GM10248 (cell line): Measurements from ENCODE around the gene RPP14.

ENCODE experiments used
- CTCF ChIA-PET: fragments of 300-600 bp; sonication (Branson Sonifier 250); formaldehyde crosslinking; extraction: SDS; loops from one replicate; lab custom pipeline; 2021; ENCODE audit warnings: antibody characterized with exemption; lab: Yijun Ruan, JAX
- POLR2A ChIA-PET: fragments of 350-650 bp; sonication (Branson Sonifier 250); formaldehyde crosslinking; extraction: SDS; loops from one replicate; lab custom pipeline; 2020; ENCODE audit warnings: antibody characterized with exemption; lab: Yijun Ruan, JAX
- DNase-seq: peaks from one replicate; pipeline ENCODE4 v3.0.0; 2012; ENCODE audit errors: extremely low spot score
- TF ChIP-seq, protein P1 (sequence below): IDR thresholded peaks from 2 replicates; pipeline ENCODE4 v1.5.1; 2012; ENCODE audit warnings: mild to moderate bottlenecking, low read depth; ENCODE audit errors: extremely low read depth, missing control alignments, control extremely low read depth

Gene RPP14

DNA sequence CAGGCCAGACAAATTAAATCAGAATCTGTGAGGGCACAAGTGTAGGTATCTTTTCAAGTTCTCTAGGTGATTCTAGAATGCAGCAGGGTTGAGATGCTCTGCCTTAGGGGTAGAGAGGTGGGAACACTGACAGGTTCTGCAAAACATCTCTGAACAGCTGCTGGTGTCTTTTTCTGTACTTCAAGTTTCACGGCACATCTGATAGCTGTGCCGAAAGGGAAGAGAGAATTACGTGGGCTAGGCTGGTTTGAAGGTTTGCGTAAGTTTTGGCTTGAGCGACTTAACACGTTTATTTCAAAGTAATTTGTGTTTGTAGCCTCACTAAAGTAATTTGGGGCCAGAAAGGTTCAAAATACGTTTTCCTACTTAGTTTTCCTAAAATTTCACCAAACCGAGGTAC, 49.1 kb downstream of the RPP14 start:
- ChIA-PET POLR2A (interaction anchor here (1.1 kb wide), 1 partner anchor 20 kb away, joined by 3 read pairs; no protein-coding TSS in a partner anchor), CTCF (interaction anchor here (1.0 to 2.2 kb wide), 8 partner anchors 11 to 178 kb away, joined by 3 to 11 read pairs (median 4); partner anchors contain the start of genes HTD2, PXK and RPP14)
- TF ChIP-seq, protein P1, sequence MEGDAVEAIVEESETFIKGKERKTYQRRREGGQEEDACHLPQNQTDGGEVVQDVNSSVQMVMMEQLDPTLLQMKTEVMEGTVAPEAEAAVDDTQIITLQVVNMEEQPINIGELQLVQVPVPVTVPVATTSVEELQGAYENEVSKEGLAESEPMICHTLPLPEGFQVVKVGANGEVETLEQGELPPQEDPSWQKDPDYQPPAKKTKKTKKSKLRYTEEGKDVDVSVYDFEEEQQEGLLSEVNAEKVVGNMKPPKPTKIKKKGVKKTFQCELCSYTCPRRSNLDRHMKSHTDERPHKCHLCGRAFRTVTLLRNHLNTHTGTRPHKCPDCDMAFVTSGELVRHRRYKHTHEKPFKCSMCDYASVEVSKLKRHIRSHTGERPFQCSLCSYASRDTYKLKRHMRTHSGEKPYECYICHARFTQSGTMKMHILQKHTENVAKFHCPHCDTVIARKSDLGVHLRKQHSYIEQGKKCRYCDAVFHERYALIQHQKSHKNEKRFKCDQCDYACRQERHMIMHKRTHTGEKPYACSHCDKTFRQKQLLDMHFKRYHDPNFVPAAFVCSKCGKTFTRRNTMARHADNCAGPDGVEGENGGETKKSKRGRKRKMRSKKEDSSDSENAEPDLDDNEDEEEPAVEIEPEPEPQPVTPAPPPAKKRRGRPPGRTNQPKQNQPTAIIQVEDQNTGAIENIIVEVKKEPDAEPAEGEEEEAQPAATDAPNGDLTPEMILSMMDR = no peak
- DNase-seq = peak; percentile 70

DNA sequence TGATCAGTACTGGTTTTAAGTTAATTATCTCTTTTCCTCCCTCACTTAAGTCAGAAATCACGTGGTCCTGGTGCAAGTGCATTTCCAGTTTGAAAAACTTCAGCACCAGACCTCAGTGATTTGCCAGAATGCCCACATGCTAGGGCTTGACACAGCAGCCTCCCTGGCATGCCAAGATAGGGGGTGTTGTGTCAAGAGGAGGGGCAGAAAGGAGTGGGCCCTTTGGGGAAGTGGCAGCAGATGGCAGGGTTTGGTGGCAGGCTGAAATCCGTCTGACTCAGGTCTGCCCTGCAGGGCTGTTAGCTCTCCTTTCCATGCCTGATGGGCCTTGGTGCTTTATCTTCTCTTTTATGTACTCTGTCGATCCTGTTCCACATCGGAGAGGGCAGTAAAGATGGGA, 50.0 kb downstream of the RPP14 start:
- TF ChIP-seq, protein P1 = no peak
- ChIA-PET CTCF (interaction anchor here (0.7 to 1.9 kb wide), 8 partner anchors 10 to 179 kb away, joined by 3 to 8 read pairs (median 4); partner anchors contain the start of genes HTD2, PXK and RPP14), POLR2A (interaction anchor here (1.0 to 1.1 kb wide), 2 partner anchors 10 to 21 kb away, joined by 3 to 4 read pairs; no protein-coding TSS in a partner anchor)
- no peak for DNase-seq

DNA sequence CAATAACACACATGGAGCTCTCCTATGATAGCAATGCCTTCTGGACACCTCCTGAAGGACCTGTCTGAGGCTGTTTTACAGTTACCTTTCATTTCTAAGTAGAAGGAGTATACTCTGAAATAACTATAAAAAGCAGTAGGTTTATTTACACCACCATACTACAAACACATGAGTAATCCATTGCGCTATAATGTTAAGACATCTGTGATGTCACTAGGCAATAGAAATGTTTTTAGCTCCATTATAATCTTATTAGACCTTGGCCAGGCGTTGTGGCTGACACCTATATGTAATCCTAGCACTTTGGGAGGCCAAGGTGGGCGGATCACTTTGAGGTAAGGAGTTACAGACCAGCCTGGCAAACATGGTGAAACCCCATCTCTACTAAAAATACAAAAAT, 51.4 kb downstream of the RPP14 start:
- POLR2A ChIA-PET = no interaction called here
- no peak for DNase-seq
- CTCF ChIA-PET = interaction anchor here (0.8 to 1.9 kb wide), 2 partner anchors 58 to 68 kb away, joined by 3 to 4 read pairs; no protein-coding TSS in a partner anchor
- TF ChIP-seq, protein P1 = no peak

- ChIA-PET CTCF (no interaction called here), POLR2A (no interaction called here)
- DNase-seq = no peak
- TF ChIP-seq, protein P1 = no peak
Measured at GRCh38 chr3:58358092-58358491, 52.0 kb downstream of the RPP14 start.

GRCh38 chr3:58358808-58359207, 52.8 kb downstream of the RPP14 start:
- TF ChIP-seq, protein P1 = no peak
- no peak for DNase-seq
- POLR2A ChIA-PET = no interaction called here
- CTCF ChIA-PET = interaction anchor here (1.0 to 2.8 kb wide), 3 partner anchors 9 to 51 kb away, joined by 4 to 12 read pairs (median 6); no protein-coding TSS in a partner anchor

- POLR2A ChIA-PET = interaction anchor here (0.5 kb wide), 1 partner anchor 23 kb away, joined by 4 read pairs; no protein-coding TSS in a partner anchor
- TF ChIP-seq, protein P1 = no peak
- no peak for DNase-seq
- CTCF ChIA-PET = interaction anchor here (1.0 to 2.8 kb wide), 3 partner anchors 9 to 52 kb away, joined by 4 to 12 read pairs (median 6); no protein-coding TSS in a partner anchor
Measured at GRCh38 chr3:58359621-58360020, 53.6 kb downstream of the RPP14 start.
